Measurements from ENCODE around the gene TOPAZ1. TPM values are rescaled to one million over a fixed set of nuclear protein-coding genes. Genes with fewer than 3 reads are reported as not detected.

The TOPAZ1 gene
- total and polyA plus RNA-seq, 2 of the 8 experiments (the other 6 are each of a cell fraction or from before 2014, with no cell fraction given) = not detected

DNA sequence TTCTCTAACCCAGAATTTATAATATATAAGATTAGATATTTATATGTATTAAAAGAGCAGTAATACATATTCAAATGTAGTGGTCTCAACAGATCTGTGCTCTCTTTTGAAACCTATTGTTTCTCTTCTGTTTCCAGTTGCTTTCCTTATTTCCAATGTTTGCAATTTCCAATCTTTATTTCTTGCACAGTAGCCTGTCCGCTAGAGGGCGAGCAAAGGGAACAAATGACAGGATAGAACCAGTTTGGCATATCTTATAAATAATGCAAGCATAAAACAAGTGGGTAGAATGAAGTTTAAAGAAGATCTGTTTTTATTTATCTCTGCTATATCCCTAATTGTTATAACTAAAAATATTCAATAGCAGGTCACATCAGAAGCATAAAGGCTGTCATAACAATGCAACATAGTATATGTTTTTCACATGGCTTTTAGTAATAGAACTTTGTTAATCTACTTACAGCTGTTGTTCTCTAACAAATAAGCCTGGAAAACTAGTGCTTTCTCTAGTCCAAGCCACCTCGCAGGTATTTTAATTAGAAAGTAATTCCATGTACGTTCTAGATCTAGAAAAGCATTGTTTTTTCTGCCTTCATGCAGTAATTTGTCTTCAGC is 81.8 kb downstream of the TOPAZ1 start:
- FAIRE-seq = peak; percentile 84
- CTCF ChIA-PET (ENCODE audit: partially characterized antibody) = interaction anchor here (0.6 to 2.6 kb wide), 19 partner anchors 13 to 591 kb away, joined by 3 to 20 read pairs (median 3); partner anchors contain the start of gene TCAIM

More for the DNA sequence above, 81.8 kb downstream of the TOPAZ1 start:
- H3K9ac ChIP-seq (replicated peaks in 1 of 4; ENCODE audit: extremely low read depth in 1 of 4, low read depth in 3 of 4, low read length in 3 of 4) = no peak overlapping the region
- no peak overlapping the region for H3K56ac ChIP-seq (replicated peaks; ENCODE audit: insufficient read length, low read depth, low read length)
- POLR2A ChIA-PET (ENCODE audit: partially characterized antibody) = no interaction called here
- H4K5ac ChIP-seq (ENCODE audit: insufficient read length, low read depth, low read length) = no peak overlapping the region
- H2BK5ac ChIP-seq (ENCODE audit: low read depth, low read length) = no peak overlapping the region
- H2BK12ac ChIP-seq (ENCODE audit: low read depth, low read length) = no peak overlapping the region
- no peaks in the 10 kb centered on the region for H3K36me3 ChIP-seq (ENCODE audit: control insufficient read depth in 2 of 4, insufficient read depth in 4 of 4, low read length in 3 of 4)
- H3K4me3 ChIP-seq (ENCODE audit: extremely low read depth in 1 of 4, insufficient read depth in 2 of 4, low read depth in 3 of 4, low read length in 4 of 4) = no peak overlapping the region
- no peak overlapping the region for H2AFZ ChIP-seq (ENCODE audit: low read length)
- H3K23me2 ChIP-seq (ENCODE audit: low read depth, low read length) = no peaks in the 10 kb centered on the region
- H3K27ac ChIP-seq (ENCODE audit: low read depth, low read length) = no peak overlapping the region
- H4K91ac ChIP-seq (replicated peaks; ENCODE audit: insufficient read length, low read length) = no peak overlapping the region
- no peak overlapping the region for H3K14ac ChIP-seq (ENCODE audit: insufficient read length)
- H3K18ac ChIP-seq (ENCODE audit: extremely low read depth, low read length) = no peak overlapping the region
- no peaks in the 10 kb centered on the region for H3K79me2 ChIP-seq (ENCODE audit: control insufficient read depth in 1 of 2, insufficient read depth in 2 of 2, low read length in 2 of 2)
- no peaks in the 10 kb centered on the region for H4K20me1 ChIP-seq (replicated peaks in 1 of 2; ENCODE audit: control insufficient read depth in 1 of 2, insufficient read depth in 2 of 2, low read length in 2 of 2)
- peak in 1 of 2 experiments; percentile 54 for DNase-seq (ENCODE audit: low read depth in 1 of 2, low spot score in 2 of 2)
- TF ChIP-seq CTCF (IDR thresholded peaks at IDR 0.05; ENCODE audit: control extremely low read depth in 1 of 3, insufficient read depth in 1 of 3, low read depth in 1 of 3, low read length in 3 of 3) (peak in 2 of 3 experiments; percentile 65 to 67; a peak in 2 of 4 replicates), RAD21 (IDR thresholded peaks at IDR 0.05 in 1 of 2, conservative IDR thresholded peaks at IDR 0.05 in 1 of 2; ENCODE audit: low read depth in 2 of 2, low read length in 2 of 2) (peak; percentile 84 to 85), CBX5 (IDR thresholded peaks at IDR 0.05; ENCODE audit: low read depth, low read length) (no peak)
- no peaks in the 10 kb centered on the region for H3K9me3 ChIP-seq (ENCODE audit: insufficient read depth in 2 of 2, low read depth in 1 of 2, low read length in 1 of 2)
- WGBS, 2 experiments (ENCODE audit: extremely low coverage in 1 of 2, insufficient coverage in 1 of 2, insufficient read length in 1 of 2, insufficient replicate concordance in 2 of 2, low coverage in 1 of 2, low lambda C conversion rate in 2 of 2, missing lambda C conversion rate in 1 of 2) = 8% methylated on average over 4 of the region's 4 CpGs; no CpG with 5 or more reads in 1 of the 2 experiments
- no peak overlapping the region for H3K4ac ChIP-seq (replicated peaks; ENCODE audit: insufficient read length, low read depth, low read length)
- no peaks in the 10 kb centered on the region for H3K79me1 ChIP-seq (ENCODE audit: low read depth, low read length)
- H2BK120ac ChIP-seq (replicated peaks; ENCODE audit: low read depth, low read length) = no peak overlapping the region
- H2BK20ac ChIP-seq (ENCODE audit: low read length) = no peak overlapping the region
- H4K8ac ChIP-seq (ENCODE audit: extremely low read depth, insufficient read depth, low read length) = no peak overlapping the region
- no peak overlapping the region for H3K23ac ChIP-seq (ENCODE audit: insufficient read length)
- no peak overlapping the region for H2AK5ac ChIP-seq (ENCODE audit: low read depth, low read length)
- no peaks in the 10 kb centered on the region for H3K27me3 ChIP-seq (replicated peaks in 1 of 4; ENCODE audit: control insufficient read depth in 3 of 4, extremely low read depth in 1 of 4, insufficient read depth in 3 of 4, low read length in 3 of 4)
- no peaks in the 10 kb centered on the region for H3K4me1 ChIP-seq (replicated peaks in 1 of 4; ENCODE audit: control insufficient read depth in 3 of 4, insufficient read depth in 4 of 4, low read length in 3 of 4)
- no peak overlapping the region for H2BK15ac ChIP-seq (ENCODE audit: low read length)
- H3K4me2 ChIP-seq (ENCODE audit: insufficient read depth in 1 of 2, low read depth in 2 of 2, low read length in 2 of 2) = no peak overlapping the region

Measured in H1 (cell line).